ENCODE measurements around the gene EFCAB9. TPM values are rescaled to one million over a fixed set of nuclear protein-coding genes. Genes with fewer than 3 reads are reported as not detected.
"Not testable (repeated sequence)": the region's sequence is repeated elsewhere in the genome, so short reads cannot be mapped to it uniquely, and the experiment has no call there.

The EFCAB9 gene
- total RNA-seq, 2 donors from 2014 or later, result not detected

- Histone ChIP-seq H3K27ac (ENCODE audit: low read depth, low read length) (no peak overlapping the region), H3K9me3 (ENCODE audit: control insufficient read depth, low read length) (no peaks in the 10 kb centered on the region), H3K27me3 (ENCODE audit: control insufficient read depth, insufficient read depth, low read length, poor library complexity, severe bottlenecking) (no peaks in the 10 kb centered on the region), H3K4me1 (ENCODE audit: control insufficient read depth, insufficient read depth, low read length) (no peaks in the 10 kb centered on the region), H3K36me3 (ENCODE audit: control insufficient read depth, insufficient read depth, low read length) (no peaks in the 10 kb centered on the region), H3K4me3 (ENCODE audit: low read length) (no peak overlapping the region), H3K9ac (ENCODE audit: extremely low read depth, low read length, poor library complexity, severe bottlenecking) (no peak overlapping the region)
- peaks cover 5% of the 10 kb centered on the region for H3K4me1 Mint-ChIP-seq
- H3K9me3 Mint-ChIP-seq, result peaks cover 6% of the 10 kb centered on the region
- no peak overlapping the region for H3K27ac Mint-ChIP-seq
- WGBS, 2 experiments (ENCODE audit: insufficient coverage in 1 of 2, insufficient read length in 1 of 2), result 90 to 100% methylated on average over 6 to 10 of the region's 10 CpGs
- no peak for TF ChIP-seq CTCF (conservative IDR thresholded peaks at IDR 0.05)
- no peaks in the 10 kb centered on the region for H3K27me3 Mint-ChIP-seq (ENCODE audit: insufficient read depth)
- DNase-seq, result no peak
- H3K4me3 Mint-ChIP-seq, result no peak overlapping the region
- H3K36me3 Mint-ChIP-seq (ENCODE audit: low read depth), result no peaks in the 10 kb centered on the region
Measured at GRCh38 chr5:172199446-172199845, 5.5 kb downstream of the EFCAB9 start.

DNA sequence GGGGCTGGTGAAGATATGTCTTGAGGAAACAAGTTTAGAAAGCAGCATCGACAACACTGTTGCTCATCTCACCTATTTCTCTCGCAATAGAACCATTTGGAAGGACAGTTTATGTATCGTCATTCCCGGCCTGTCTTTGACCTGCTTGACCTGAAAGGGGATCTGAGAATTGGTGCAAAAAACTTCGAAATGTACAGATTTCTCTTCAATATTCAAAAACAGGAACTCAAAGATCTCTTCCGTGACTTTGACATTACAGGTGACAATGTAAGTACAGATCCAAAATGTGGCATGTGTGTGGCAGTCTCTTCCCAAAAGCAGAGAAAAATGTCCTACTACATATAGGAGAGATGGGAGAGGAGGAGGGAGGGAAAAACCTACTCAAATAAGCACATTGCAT, 6.5 kb downstream of the EFCAB9 start:
- H3K27me3 ChIP-seq (ENCODE audit: control insufficient read depth, insufficient read depth, low read length, poor library complexity, severe bottlenecking), result no peaks in the 10 kb centered on the region
- Mint-ChIP-seq H3K9me3 (peaks cover 6% of the 10 kb centered on the region), H3K4me1 (peaks cover under 1% of the 10 kb centered on the region), H3K27ac (no peak overlapping the region), H3K27me3 (ENCODE audit: insufficient read depth) (no peaks in the 10 kb centered on the region), H3K36me3 (ENCODE audit: low read depth) (no peaks in the 10 kb centered on the region), H3K4me3 (no peak overlapping the region)
- no peaks in the 10 kb centered on the region for H3K36me3 ChIP-seq (ENCODE audit: control insufficient read depth, insufficient read depth, low read length)
- H3K9ac ChIP-seq (ENCODE audit: extremely low read depth, low read length, poor library complexity, severe bottlenecking), result no peak overlapping the region
- DNase-seq, result no peak
- H3K4me3 ChIP-seq (ENCODE audit: low read length), result no peak overlapping the region
- no peaks in the 10 kb centered on the region for H3K4me1 ChIP-seq (ENCODE audit: control insufficient read depth, insufficient read depth, low read length)
- H3K27ac ChIP-seq (ENCODE audit: low read depth, low read length), result no peak overlapping the region
- no peaks in the 10 kb centered on the region for H3K9me3 ChIP-seq (ENCODE audit: control insufficient read depth, low read length)
- TF ChIP-seq CTCF (conservative IDR thresholded peaks at IDR 0.05), result no peak
- 94% methylated on average over 6 of the region's 6 CpGs for WGBS, 2 experiments (ENCODE audit: insufficient coverage in 1 of 2, insufficient read length in 1 of 2)

GRCh38 chr5:172205984-172206383, 12.0 kb downstream of the EFCAB9 start:
- not testable (repeated sequence) for H3K9me3 Mint-ChIP-seq; DNase-seq; H3K27ac Mint-ChIP-seq; H3K4me1 Mint-ChIP-seq; H3K27ac ChIP-seq (ENCODE audit: low read depth, low read length); H3K27me3 ChIP-seq (ENCODE audit: control insufficient read depth, insufficient read depth, low read length, poor library complexity, severe bottlenecking); H3K27me3 Mint-ChIP-seq (ENCODE audit: insufficient read depth); H3K9ac ChIP-seq (ENCODE audit: extremely low read depth, low read length, poor library complexity, severe bottlenecking); H3K4me3 Mint-ChIP-seq; H3K4me1 ChIP-seq (ENCODE audit: control insufficient read depth, insufficient read depth, low read length); H3K9me3 ChIP-seq (ENCODE audit: control insufficient read depth, low read length); H3K4me3 ChIP-seq (ENCODE audit: low read length)
- 97 to 100% methylated on average over 5 to 11 of the region's 11 CpGs for WGBS, 2 experiments (ENCODE audit: insufficient coverage in 1 of 2, insufficient read length in 1 of 2)
- H3K36me3 ChIP-seq (ENCODE audit: control insufficient read depth, insufficient read depth, low read length), result peaks cover 29% of the 10 kb centered on the region
- peaks cover 11% of the 10 kb centered on the region for H3K36me3 Mint-ChIP-seq (ENCODE audit: low read depth)

GRCh38 chr5:172207511-172207910, 13.5 kb downstream of the EFCAB9 start:
- Histone ChIP-seq H3K4me1 (ENCODE audit: control insufficient read depth, insufficient read depth, low read length) (no peaks in the 10 kb centered on the region), H3K9me3 (ENCODE audit: control insufficient read depth, low read length) (no peaks in the 10 kb centered on the region), H3K9ac (ENCODE audit: extremely low read depth, low read length, poor library complexity, severe bottlenecking) (no peak overlapping the region), H3K4me3 (ENCODE audit: low read length) (no peak overlapping the region), H3K27me3 (ENCODE audit: control insufficient read depth, insufficient read depth, low read length, poor library complexity, severe bottlenecking) (no peaks in the 10 kb centered on the region), H3K36me3 (ENCODE audit: control insufficient read depth, insufficient read depth, low read length) (peaks cover 45% of the 10 kb centered on the region), H3K27ac (ENCODE audit: low read depth, low read length) (no peak overlapping the region)
- WGBS, 2 experiments (ENCODE audit: insufficient coverage in 1 of 2, insufficient read length in 1 of 2), result 94% methylated on average over 3 of the region's 3 CpGs; no CpG with 5 or more reads in 1 of the 2 experiments
- no peak for DNase-seq
- H3K9me3 Mint-ChIP-seq, result no peaks in the 10 kb centered on the region
- no peak for TF ChIP-seq CTCF (conservative IDR thresholded peaks at IDR 0.05)
- H3K36me3 Mint-ChIP-seq (ENCODE audit: low read depth), result peaks cover 19% of the 10 kb centered on the region
- no peak overlapping the region for H3K27ac Mint-ChIP-seq
- H3K4me1 Mint-ChIP-seq, result no peaks in the 10 kb centered on the region
- H3K4me3 Mint-ChIP-seq, result no peak overlapping the region
- no peaks in the 10 kb centered on the region for H3K27me3 Mint-ChIP-seq (ENCODE audit: insufficient read depth)
